ENCODE results near the gene MINDY1. TPM values are rescaled to one million over a fixed set of nuclear protein-coding genes. Genes with fewer than 3 reads are reported as not detected.

MINDY1 gene
- total and polyA plus RNA-seq, 9 of the 15 experiments (the other 6 are each of a cell fraction or from before 2014, with no cell fraction given): 0.49 to 11.0 (median 6.0) TPM

DNA sequence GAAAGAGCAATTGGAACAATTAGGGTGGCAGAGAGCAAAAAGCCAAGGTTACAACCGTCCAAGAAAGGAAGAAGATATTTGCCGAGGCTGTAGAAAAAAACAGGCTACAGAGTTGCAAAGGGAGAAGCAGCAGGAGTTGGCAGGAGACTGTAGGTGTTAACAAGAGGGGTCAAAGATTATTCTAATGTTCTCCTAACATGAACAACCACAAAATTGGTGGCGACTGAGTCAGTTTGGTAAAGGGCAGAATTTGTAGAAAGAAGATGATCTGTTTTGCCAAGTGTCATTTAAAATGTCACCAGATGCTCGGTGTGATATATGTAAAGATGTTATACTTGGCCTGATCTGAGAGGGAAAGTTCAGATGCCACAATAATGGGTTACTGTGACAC, 1.1 kb upstream of the MINDY1 start (continued):
- no peak for TF ChIP-seq ZNF174 (CRISPR knock-in tag; IDR thresholded peaks at IDR 0.05)
- TF ChIP-seq TCFL5 (CRISPR knock-in tag; conservative IDR thresholded peaks at IDR 0.05): no peak
- TF ChIP-seq ZNF778 (CRISPR knock-in tag; IDR thresholded peaks at IDR 0.05): no peak
- TF ChIP-seq ARID1B (IDR thresholded peaks at IDR 0.05): no peak
- TF ChIP-seq, protein P1, sequence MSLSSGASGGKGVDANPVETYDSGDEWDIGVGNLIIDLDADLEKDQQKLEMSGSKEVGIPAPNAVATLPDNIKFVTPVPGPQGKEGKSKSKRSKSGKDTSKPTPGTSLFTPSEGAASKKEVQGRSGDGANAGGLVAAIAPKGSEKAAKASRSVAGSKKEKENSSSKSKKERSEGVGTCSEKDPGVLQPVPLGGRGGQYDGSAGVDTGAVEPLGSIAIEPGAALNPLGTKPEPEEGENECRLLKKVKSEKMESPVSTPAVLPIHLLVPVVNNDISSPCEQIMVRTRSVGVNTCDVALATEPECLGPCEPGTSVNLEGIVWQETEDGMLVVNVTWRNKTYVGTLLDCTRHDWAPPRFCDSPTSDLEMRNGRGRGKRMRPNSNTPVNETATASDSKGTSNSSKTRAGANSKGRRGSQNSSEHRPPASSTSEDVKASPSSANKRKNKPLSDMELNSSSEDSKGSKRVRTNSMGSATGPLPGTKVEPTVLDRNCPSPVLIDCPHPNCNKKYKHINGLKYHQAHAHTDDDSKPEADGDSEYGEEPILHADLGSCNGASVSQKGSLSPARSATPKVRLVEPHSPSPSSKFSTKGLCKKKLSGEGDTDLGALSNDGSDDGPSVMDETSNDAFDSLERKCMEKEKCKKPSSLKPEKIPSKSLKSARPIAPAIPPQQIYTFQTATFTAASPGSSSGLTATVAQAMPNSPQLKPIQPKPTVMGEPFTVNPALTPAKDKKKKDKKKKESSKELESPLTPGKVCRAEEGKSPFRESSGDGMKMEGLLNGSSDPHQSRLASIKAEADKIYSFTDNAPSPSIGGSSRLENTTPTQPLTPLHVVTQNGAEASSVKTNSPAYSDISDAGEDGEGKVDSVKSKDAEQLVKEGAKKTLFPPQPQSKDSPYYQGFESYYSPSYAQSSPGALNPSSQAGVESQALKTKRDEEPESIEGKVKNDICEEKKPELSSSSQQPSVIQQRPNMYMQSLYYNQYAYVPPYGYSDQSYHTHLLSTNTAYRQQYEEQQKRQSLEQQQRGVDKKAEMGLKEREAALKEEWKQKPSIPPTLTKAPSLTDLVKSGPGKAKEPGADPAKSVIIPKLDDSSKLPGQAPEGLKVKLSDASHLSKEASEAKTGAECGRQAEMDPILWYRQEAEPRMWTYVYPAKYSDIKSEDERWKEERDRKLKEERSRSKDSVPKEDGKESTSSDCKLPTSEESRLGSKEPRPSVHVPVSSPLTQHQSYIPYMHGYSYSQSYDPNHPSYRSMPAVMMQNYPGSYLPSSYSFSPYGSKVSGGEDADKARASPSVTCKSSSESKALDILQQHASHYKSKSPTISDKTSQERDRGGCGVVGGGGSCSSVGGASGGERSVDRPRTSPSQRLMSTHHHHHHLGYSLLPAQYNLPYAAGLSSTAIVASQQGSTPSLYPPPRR (CRISPR knock-in tag; IDR thresholded peaks at IDR 0.05; ENCODE audit: borderline replicate concordance): no peak
- TF ChIP-seq ZNF695 (CRISPR knock-in tag; IDR thresholded peaks at IDR 0.05): no peak
- no peak for TF ChIP-seq GABPB1 (CRISPR knock-in tag; IDR thresholded peaks at IDR 0.05)
- TF ChIP-seq SPI1 (IDR thresholded peaks at IDR 0.05; ENCODE audit: borderline replicate concordance, low read depth, low read length): no peak
- no peak for TF ChIP-seq ZNF79 (CRISPR knock-in tag; IDR thresholded peaks at IDR 0.05; ENCODE audit: low read depth)
- TF ChIP-seq NFYB (IDR thresholded peaks at IDR 0.05; ENCODE audit: extremely low read depth, insufficient read length): no peak
- TF ChIP-seq FOXK2 (conservative IDR thresholded peaks at IDR 0.05 in 1 of 2, IDR thresholded peaks at IDR 0.05 in 1 of 2; ENCODE audit: low read depth in 2 of 2): no peak
- TF ChIP-seq ZNF507 (tag; conservative IDR thresholded peaks at IDR 0.05): no peak
- TF ChIP-seq ZEB2 (IDR thresholded peaks at IDR 0.05): peak; percentile 42; the same call in 1 of the 2 replicates
- TF ChIP-seq RUNX1 (IDR thresholded peaks at IDR 0.05; ENCODE audit: low read depth): no peak
- no peak for TF ChIP-seq ZNF717 (CRISPR knock-in tag; IDR thresholded peaks at IDR 0.05)
- no peak for TF ChIP-seq ZNF785 (CRISPR knock-in tag; IDR thresholded peaks at IDR 0.05)
- no peak for TF ChIP-seq ZNF766 (CRISPR knock-in tag; conservative IDR thresholded peaks at IDR 0.05)
- no peak for TF ChIP-seq SAP30 (IDR thresholded peaks at IDR 0.05; ENCODE audit: borderline replicate concordance, insufficient read depth, low read depth, low read length, poor library complexity, severe bottlenecking)
- no peak for TF ChIP-seq ZNF212 (CRISPR knock-in tag; IDR thresholded peaks at IDR 0.05)
- 0 out of 4 replicates have a peak, but pooled peaks of 1 of the 2 experiments have one; percentile 31 for TF ChIP-seq ARNT (IDR thresholded peaks at IDR 0.05)
- no peak for TF ChIP-seq MTF1 (CRISPR knock-in tag; IDR thresholded peaks at IDR 0.05; ENCODE audit: borderline replicate concordance)
- TF ChIP-seq SMAD2 (IDR thresholded peaks at IDR 0.05; ENCODE audit: low read depth, low read length): no peak
- TF ChIP-seq YY1 (IDR thresholded peaks at IDR 0.05; ENCODE audit: borderline replicate concordance in 1 of 3, control insufficient read depth in 1 of 3, extremely low read depth in 1 of 3, insufficient read depth in 3 of 3, insufficient read length in 1 of 3, insufficient replicate concordance in 2 of 3, low read depth in 1 of 3, low read length in 2 of 3): no peak
- TF ChIP-seq ZNF165 (CRISPR knock-in tag; IDR thresholded peaks at IDR 0.05; ENCODE audit: borderline replicate concordance): no peak
- no peak for TF ChIP-seq SREBF2 (CRISPR knock-in tag; IDR thresholded peaks at IDR 0.05)
- TF ChIP-seq RCOR1 (IDR thresholded peaks at IDR 0.05; ENCODE audit: borderline replicate concordance in 1 of 2, low read depth in 2 of 2, low read length in 2 of 2): no peak

Measured in K562 (cell line).